PC-9 (cell line): ENCODE measurements around the gene TMEM109. TPM values are rescaled to one million over a fixed set of nuclear protein-coding genes. Genes with fewer than 3 reads are reported as not detected.

Source experiments
- BruUV-seq: library from RNA; stranded (reverse); fragments of 400-500 nt; replicated peaks from 2 replicates; lab custom pipeline; 2021; lab: Mats Ljungman, UMichigan
- CTCF ChIA-PET: fragments of 300-600 bp; sonication (Branson Sonifier 250); formaldehyde crosslinking; loops from one replicate; lab custom pipeline; 2022; ENCODE audit warnings: antibody characterized with exemption; lab: Charles Lee
- POLR2A ChIA-PET: fragments of 300-600 bp; sonication (Branson Sonifier 250); formaldehyde crosslinking; loops from one replicate; lab custom pipeline; 2022; ENCODE audit warnings: antibody characterized with exemption; ENCODE audit not compliant: unreplicated experiment; lab: Charles Lee
- DNase-seq, 2 experiments: peaks; one replicate each; pipeline versions ENCODE4 v3.0.0 to v3.0.0-alpha.2; 2015 to 2022; ENCODE audit warnings: mixed read lengths in 1 of 2
- H2AFZ ChIP-seq: fragments of 200-600 bp; sonication (generic); 2 replicates; pipeline ENCODE4 v1.8.1; 2017; ENCODE audit warnings: antibody characterized with exemption
- H3F3A ChIP-seq: fragments of 200-600 bp; sonication (generic); 2 replicates; pipeline ENCODE4 v1.8.1; 2017; ENCODE audit warnings: antibody characterized with exemption, mild to moderate bottlenecking, low read depth; ENCODE audit not compliant: insufficient read depth
- H3K27ac ChIP-seq: fragments of 200-600 bp; sonication (generic); 2 replicates; pipeline ENCODE4 v1.6.1; 2016; ENCODE audit warnings: mixed run types
- H3K27me3 ChIP-seq: fragments of 200-600 bp; sonication (generic); 2 replicates; pipeline ENCODE4 v1.6.1; 2016; ENCODE audit warnings: low read depth, mixed run types; ENCODE audit not compliant: insufficient read depth
- H3K36me3 ChIP-seq: fragments of 200-600 bp; sonication (generic); 2 replicates; pipeline ENCODE4 v1.6.1; 2016; ENCODE audit warnings: low read depth, mixed run types
- H3K4me1 ChIP-seq: fragments of 200-600 bp; sonication (generic); replicated peaks from 2 replicates; pipeline ENCODE4 v1.6.1; 2016; ENCODE audit warnings: mixed run types; ENCODE audit not compliant: insufficient read depth
- H3K4me2 ChIP-seq: fragments of 200-600 bp; sonication (generic); 2 replicates; pipeline ENCODE4 v1.6.1; 2017; ENCODE audit warnings: mixed run types
- H3K4me3 ChIP-seq: fragments of 200-600 bp; sonication (generic); 2 replicates; pipeline ENCODE4 v1.6.1; 2016; ENCODE audit warnings: mixed run types
- H3K79me2 ChIP-seq: fragments of 200-600 bp; sonication (generic); 2 replicates; pipeline ENCODE4 v1.6.1; 2017; ENCODE audit warnings: low read depth, mixed run types
- H3K9me2 ChIP-seq: fragments of 200-600 bp; sonication (generic); 2 replicates; pipeline ENCODE4 v1.8.1; 2017; ENCODE audit warnings: mild to moderate bottlenecking; ENCODE audit not compliant: insufficient read depth
- H3K9me3 ChIP-seq: fragments of 200-600 bp; sonication (generic); 2 replicates; pipeline ENCODE4 v1.8.1; 2016; ENCODE audit warnings: low read depth; ENCODE audit not compliant: insufficient read depth
- H4K20me1 ChIP-seq: fragments of 200-600 bp; sonication (generic); 2 replicates; pipeline ENCODE4 v1.8.1; 2017; ENCODE audit not compliant: insufficient read depth
- EZH2 ChIP-seq: fragments of 200-600 bp; sonication (generic); IDR thresholded peaks from 2 replicates; pipeline ENCODE4 v1.8.0; 2017; ENCODE audit warnings: antibody characterized with exemption, low read depth
- intact Hi-C: fragments of 100-400 bp; cut with micrococcal nuclease; formaldehyde crosslinking; loops from one replicate; pipeline ENCODE4 v1.10.0; 2022; ENCODE audit not compliant: unreplicated experiment
- total RNA-seq: library from RNA; stranded (reverse); gene quantifications from 2 replicates; pipeline ENCODE4 v1.2.3, GENCODE V29; 2021
- TF ChIP-seq, protein P1 (sequence below): fragments of 200-600 bp; sonication (generic); conservative IDR thresholded peaks from 2 replicates; pipeline ENCODE4 v1.6.1; 2017; ENCODE audit warnings: mixed run types, antibody characterized with exemption, mild to moderate bottlenecking, moderate library complexity

The TMEM109 gene
- total RNA-seq, 1 experiment from 2014 or later: 105 TPM

DNA sequence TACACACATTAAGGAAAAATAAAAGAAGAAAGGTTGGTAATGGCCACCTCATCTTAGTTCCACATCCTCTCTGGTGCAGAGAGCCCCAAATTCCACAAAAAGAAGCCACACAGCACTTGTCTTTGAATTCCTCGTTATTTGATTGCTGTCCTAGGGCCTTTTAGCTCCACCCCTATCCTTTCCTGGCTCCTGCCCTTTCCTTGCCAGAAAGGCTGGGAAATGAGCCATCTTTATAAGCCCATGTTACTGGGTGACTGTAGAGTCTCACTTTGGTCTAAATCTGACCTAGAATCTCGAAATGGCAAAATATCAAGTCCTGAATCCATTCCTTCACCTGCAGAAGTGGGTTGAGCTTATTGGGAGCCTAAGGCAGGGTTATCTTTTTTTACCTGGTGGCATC is 6.0 kb downstream of the TMEM109 start:
- no peak overlapping the region for H2AFZ ChIP-seq
- H3F3A ChIP-seq: peaks cover 18% of the 10 kb centered on the region
- H3K27ac ChIP-seq: no peak overlapping the region
- BruUV-seq: no TSS peak
- no peak overlapping the region for H3K4me3 ChIP-seq
- DNase-seq: no peak
- intact Hi-C loops: loop anchor here (10.0 kb wide), 1 partner anchor 945 kb away; no protein-coding TSS in a partner anchor
- H3K36me3 ChIP-seq: 0 out of 2 replicates have a peak, but pooled peaks cover 19% of the 10 kb centered on the region
- H3K27me3 ChIP-seq: no peaks in the 10 kb centered on the region
- H4K20me1 ChIP-seq: peaks cover 4% of the 10 kb centered on the region; the same call in 1 of the 2 replicates
- H3K79me2 ChIP-seq: peaks cover 41% of the 10 kb centered on the region
- H3K4me1 ChIP-seq: peaks cover 31% of the 10 kb centered on the region
- no peaks in the 10 kb centered on the region for H3K9me2 ChIP-seq
- POLR2A ChIA-PET: no interaction called here
- no peak overlapping the region for H3K4me2 ChIP-seq
- H3K9me3 ChIP-seq: no peaks in the 10 kb centered on the region
- TF ChIP-seq, protein P1, sequence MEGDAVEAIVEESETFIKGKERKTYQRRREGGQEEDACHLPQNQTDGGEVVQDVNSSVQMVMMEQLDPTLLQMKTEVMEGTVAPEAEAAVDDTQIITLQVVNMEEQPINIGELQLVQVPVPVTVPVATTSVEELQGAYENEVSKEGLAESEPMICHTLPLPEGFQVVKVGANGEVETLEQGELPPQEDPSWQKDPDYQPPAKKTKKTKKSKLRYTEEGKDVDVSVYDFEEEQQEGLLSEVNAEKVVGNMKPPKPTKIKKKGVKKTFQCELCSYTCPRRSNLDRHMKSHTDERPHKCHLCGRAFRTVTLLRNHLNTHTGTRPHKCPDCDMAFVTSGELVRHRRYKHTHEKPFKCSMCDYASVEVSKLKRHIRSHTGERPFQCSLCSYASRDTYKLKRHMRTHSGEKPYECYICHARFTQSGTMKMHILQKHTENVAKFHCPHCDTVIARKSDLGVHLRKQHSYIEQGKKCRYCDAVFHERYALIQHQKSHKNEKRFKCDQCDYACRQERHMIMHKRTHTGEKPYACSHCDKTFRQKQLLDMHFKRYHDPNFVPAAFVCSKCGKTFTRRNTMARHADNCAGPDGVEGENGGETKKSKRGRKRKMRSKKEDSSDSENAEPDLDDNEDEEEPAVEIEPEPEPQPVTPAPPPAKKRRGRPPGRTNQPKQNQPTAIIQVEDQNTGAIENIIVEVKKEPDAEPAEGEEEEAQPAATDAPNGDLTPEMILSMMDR: no peak
- TF ChIP-seq EZH2: no peak
- CTCF ChIA-PET: no interaction called here

DNA sequence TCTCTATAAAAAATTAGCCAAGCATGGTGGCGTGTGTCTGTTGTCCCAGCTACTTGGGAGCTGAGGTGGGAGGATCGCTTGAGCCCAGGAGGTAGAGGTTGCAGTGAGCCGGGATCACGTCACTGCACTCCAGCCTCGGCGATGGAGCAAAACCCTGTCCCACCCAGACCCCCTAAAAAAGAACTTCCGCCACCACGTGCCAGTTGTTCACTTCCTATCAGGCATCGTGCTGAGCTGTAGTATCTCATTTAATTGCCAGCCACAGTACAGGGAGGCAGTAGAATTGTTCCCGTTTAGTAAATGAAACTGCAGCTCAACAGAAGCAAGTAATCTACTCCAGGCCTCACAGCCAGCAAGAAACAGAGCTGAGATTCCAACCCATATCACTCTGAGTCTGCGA is 7.3 kb downstream of the TMEM109 start:
- Histone ChIP-seq H3K9me3 (no peaks in the 10 kb centered on the region), H3K79me2 (peaks cover 32% of the 10 kb centered on the region), H3K9me2 (no peaks in the 10 kb centered on the region), H2AFZ (no peak overlapping the region), H3F3A (peaks cover 12% of the 10 kb centered on the region; the same call in 1 of the 2 replicates), H4K20me1 (0 out of 2 replicates have a peak, but pooled peaks cover 4% of the 10 kb centered on the region), H3K27ac (no peak overlapping the region), H3K36me3 (0 out of 2 replicates have a peak, but pooled peaks cover 19% of the 10 kb centered on the region), H3K4me3 (no peak overlapping the region), H3K4me2 (no peak overlapping the region), H3K4me1 (peaks cover 29% of the 10 kb centered on the region), H3K27me3 (no peaks in the 10 kb centered on the region)
- no peak for DNase-seq
- TF ChIP-seq, protein P1: no peak
- TF ChIP-seq EZH2: no peak
- BruUV-seq: no TSS peak
- CTCF ChIA-PET: no interaction called here
- intact Hi-C loops: loop anchor here (10.0 kb wide), 1 partner anchor 944 kb away; no protein-coding TSS in a partner anchor
- POLR2A ChIA-PET: no interaction called here

DNA sequence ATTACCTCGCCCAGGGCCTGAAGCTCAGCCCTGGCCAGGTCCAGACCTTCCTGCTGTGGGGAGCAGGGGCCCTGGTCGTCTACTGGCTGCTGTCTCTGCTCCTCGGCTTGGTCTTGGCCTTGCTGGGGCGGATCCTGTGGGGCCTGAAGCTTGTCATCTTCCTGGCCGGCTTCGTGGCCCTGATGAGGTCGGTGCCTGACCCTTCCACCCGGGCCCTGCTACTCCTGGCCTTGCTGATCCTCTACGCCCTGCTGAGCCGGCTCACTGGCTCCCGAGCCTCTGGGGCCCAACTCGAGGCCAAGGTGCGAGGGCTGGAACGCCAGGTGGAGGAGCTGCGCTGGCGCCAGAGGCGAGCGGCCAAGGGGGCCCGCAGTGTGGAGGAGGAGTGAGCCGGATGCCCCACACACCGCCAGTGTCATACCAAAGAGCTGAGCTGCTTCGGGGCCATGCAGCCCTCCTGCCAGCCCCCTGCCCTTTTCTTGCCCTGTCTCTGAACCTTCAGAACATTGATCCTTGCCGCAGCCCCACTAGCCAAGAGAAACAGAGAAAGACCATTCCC is 7.9 kb downstream of the TMEM109 start:
- no TSS peak for BruUV-seq
- Histone ChIP-seq H2AFZ (no peak overlapping the region), H3K36me3 (0 out of 2 replicates have a peak, but pooled peaks cover 19% of the 10 kb centered on the region), H3K4me1 (peaks cover 23% of the 10 kb centered on the region), H3K9me3 (no peaks in the 10 kb centered on the region), H4K20me1 (0 out of 2 replicates have a peak, but pooled peaks cover 4% of the 10 kb centered on the region), H3K27ac (no peak overlapping the region), H3K9me2 (no peaks in the 10 kb centered on the region), H3K79me2 (peaks cover 26% of the 10 kb centered on the region), H3K4me3 (no peak overlapping the region), H3K4me2 (no peak overlapping the region), H3K27me3 (no peaks in the 10 kb centered on the region), H3F3A (peaks cover 12% of the 10 kb centered on the region; the same call in 1 of the 2 replicates)
- TF ChIP-seq, protein P1: no peak
- no peak for TF ChIP-seq EZH2
- no peak for DNase-seq
- CTCF ChIA-PET: interaction anchor here (0.5 kb wide), 1 partner anchor 10 kb away, joined by 3 read pairs; no protein-coding TSS in a partner anchor
- intact Hi-C loops: loop anchor here (10.0 kb wide), 1 partner anchor 943 kb away; no protein-coding TSS in a partner anchor
- POLR2A ChIA-PET: no interaction called here
